Ishikawa (cell line): ENCODE data around the gene FKBP15.

Experiments used
- CEBPB ChIP-seq: IDR thresholded peaks from 2 replicates; pipeline ENCODE4 v1.6.1; 2012
- CREB1 ChIP-seq: IDR thresholded peaks from 2 replicates; pipeline ENCODE4 v1.6.1; 2012; ENCODE audit warnings: low read depth
- EGR1 ChIP-seq: IDR thresholded peaks from 2 replicates; pipeline ENCODE4 v1.6.1; 2012
- EP300 ChIP-seq: IDR thresholded peaks from 2 replicates; pipeline ENCODE4 v1.6.1; 2012; ENCODE audit warnings: borderline replicate concordance
- FOXM1 ChIP-seq: IDR thresholded peaks from 2 replicates; pipeline ENCODE4 v1.6.1; 2012; ENCODE audit warnings: low read depth, borderline replicate concordance
- MAX ChIP-seq: IDR thresholded peaks from 2 replicates; pipeline ENCODE4 v1.6.1; 2012
- NFIC ChIP-seq: IDR thresholded peaks from 2 replicates; pipeline ENCODE4 v1.6.1; 2012
- RAD21 ChIP-seq: IDR thresholded peaks from 2 replicates; pipeline ENCODE4 v1.6.1; 2012; ENCODE audit warnings: low read depth
- REST ChIP-seq: IDR thresholded peaks from 2 replicates; pipeline ENCODE4 v1.6.1; 2012; ENCODE audit warnings: low read depth, mild to moderate bottlenecking
- TAF1 ChIP-seq: IDR thresholded peaks from 2 replicates; pipeline ENCODE4 v1.6.1; 2012; ENCODE audit warnings: low read depth, mild to moderate bottlenecking
- TCF12 ChIP-seq: IDR thresholded peaks from 2 replicates; pipeline ENCODE4 v1.6.1; 2012; ENCODE audit warnings: low read depth
- TEAD4 ChIP-seq: IDR thresholded peaks from 2 replicates; pipeline ENCODE4 v1.6.1; 2012
- USF1 ChIP-seq: IDR thresholded peaks from 2 replicates; pipeline ENCODE4 v1.6.1; 2012
- YY1 ChIP-seq: IDR thresholded peaks from 2 replicates; pipeline ENCODE4 v1.6.1; 2012; ENCODE audit warnings: low read depth
- ZBTB7A ChIP-seq: IDR thresholded peaks from 2 replicates; pipeline ENCODE4 v1.6.1; 2012; ENCODE audit warnings: low read depth

The FKBP15 gene

GRCh38 chr9:113215132-113215531 lies 5.9 kb downstream of the FKBP15 start:
- TF ChIP-seq CREB1 (no peak), TAF1 (no peak), NFIC (peak; percentile 63)

GRCh38 chr9:113210815-113211214 lies 10.3 kb downstream of the FKBP15 start:
- TF ChIP-seq MAX (no peak), EGR1 (no peak), CEBPB (no peak), ZBTB7A (no peak), TEAD4 (no peak), FOXM1 (no peak), TCF12 (no peak)

GRCh38 chr9:113205861-113206260 lies 15.2 kb downstream of the FKBP15 start:
- TF ChIP-seq YY1 (no peak), TEAD4 (no peak), MAX (no peak), EGR1 (no peak), CEBPB (no peak), TAF1 (no peak), REST (no peak)

- no peak for TF ChIP-seq RAD21
- TF ChIP-seq ZBTB7A: no peak
- no peak for TF ChIP-seq YY1
- TF ChIP-seq NFIC: no peak
- no peak for TF ChIP-seq FOXM1
- no peak for TF ChIP-seq REST
- no peak for TF ChIP-seq CEBPB
- no peak for TF ChIP-seq TEAD4
- no peak for TF ChIP-seq TAF1
- TF ChIP-seq MAX: no peak
- TF ChIP-seq TCF12: no peak
- no peak for TF ChIP-seq EGR1
- TF ChIP-seq EP300: no peak
- no peak for TF ChIP-seq CREB1
- no peak for TF ChIP-seq USF1
Measured at GRCh38 chr9:113205432-113205831, 15.6 kb downstream of the FKBP15 start.

GRCh38 chr9:113199683-113200329 lies 21.3 kb downstream of the FKBP15 start:
- TF ChIP-seq YY1 (no peak), EGR1 (no peak), TEAD4 (no peak)

GRCh38 chr9:113192455-113192854 lies 28.6 kb downstream of the FKBP15 start:
- TF ChIP-seq USF1: no peak
- no peak for TF ChIP-seq MAX
- TF ChIP-seq CREB1: no peak
- TF ChIP-seq ZBTB7A: no peak
- TF ChIP-seq TCF12: no peak
- TF ChIP-seq FOXM1: no peak
- TF ChIP-seq EP300: no peak
- TF ChIP-seq NFIC: no peak
- TF ChIP-seq RAD21: no peak
- no peak for TF ChIP-seq EGR1
- TF ChIP-seq TAF1: no peak
- TF ChIP-seq REST: no peak
- no peak for TF ChIP-seq YY1
